ENCODE measurements around the gene CDH5.

CDH5 gene

GRCh38 chr16:66353055-66353454, 13.4 kb upstream of the CDH5 start:
- DNase-seq (ENCODE audit: low spot score), result no peak

- no peak for DNase-seq (ENCODE audit: low spot score)
Observed at GRCh38 chr16:66354034-66354909, 12.2 kb upstream of the CDH5 start.

GRCh38 chr16:66355526-66355925, 11.0 kb upstream of the CDH5 start:
- DNase-seq (ENCODE audit: low spot score), result no peak

- DNase-seq (ENCODE audit: low spot score), result peak; percentile 34
Observed at GRCh38 chr16:66357523-66357928, 9.0 kb upstream of the CDH5 start.

- no peak for DNase-seq (ENCODE audit: low spot score)
Observed at GRCh38 chr16:66358231-66358630, 8.3 kb upstream of the CDH5 start.

- no peak for DNase-seq (ENCODE audit: low spot score)
Observed at GRCh38 chr16:66359012-66359411, 7.5 kb upstream of the CDH5 start.

GRCh38 chr16:66359811-66360608, 6.5 kb upstream of the CDH5 start:
- DNase-seq (ENCODE audit: low spot score), result no peak

- DNase-seq (ENCODE audit: low spot score), result no peak
Observed at GRCh38 chr16:66360624-66361324, 5.7 kb upstream of the CDH5 start.

GRCh38 chr16:66361604-66362135, 4.8 kb upstream of the CDH5 start:
- DNase-seq (ENCODE audit: low spot score), result no peak

GRCh38 chr16:66363211-66363777, 3.2 kb upstream of the CDH5 start:
- no peak for DNase-seq (ENCODE audit: low spot score)

GRCh38 chr16:66364117-66364958, 2.2 kb upstream of the CDH5 start:
- peak; percentile 16 for DNase-seq (ENCODE audit: low spot score)

- no peak for DNase-seq (ENCODE audit: low spot score)
Observed at GRCh38 chr16:66364959-66365306, 1.6 kb upstream of the CDH5 start.

GRCh38 chr16:66365651-66366050, 840 bp upstream of the CDH5 start:
- DNase-seq (ENCODE audit: low spot score), result no peak

GRCh38 chr16:66367968-66368891, 1.7 kb downstream of the CDH5 start:
- DNase-seq (ENCODE audit: low spot score), result no peak

GRCh38 chr16:66369055-66369592, 2.6 kb downstream of the CDH5 start:
- no peak for DNase-seq (ENCODE audit: low spot score)

- no peak for DNase-seq (ENCODE audit: low spot score)
Observed at GRCh38 chr16:66370786-66371684, 4.5 kb downstream of the CDH5 start.

- DNase-seq (ENCODE audit: low spot score), result no peak
Observed at GRCh38 chr16:66372078-66372897, 5.8 kb downstream of the CDH5 start.

GRCh38 chr16:66372898-66373155, 6.3 kb downstream of the CDH5 start:
- DNase-seq (ENCODE audit: low spot score), result no peak

Data from putamen (tissue), 1 donor.